Stimulated activated CD4-positive, alpha-beta T cell treated with anti-CD3 and anti-CD28 coated beads, Interleukin-12 subunit alpha, Interleukin-12 subunit beta, amount 100 ng/mL, for 4 hours (primary cell): Measurements from ENCODE around the gene FBXO42.
"Not testable (repeated sequence)": the region's sequence is repeated elsewhere in the genome, so short reads cannot be mapped to it uniquely, and the experiment has no call there.

Source experiments
- DNase-seq: peaks from one replicate; pipeline ENCODE4 v3.0.0-alpha.2; 2020

FBXO42 gene

GRCh38 chr1:16241221-16241708 is 111.0 kb downstream of the FBXO42 start:
- no peak for DNase-seq

- DNase-seq, result no peak
Measured at GRCh38 chr1:16239972-16240491, 112.2 kb downstream of the FBXO42 start.

GRCh38 chr1:16237343-16237830 is 114.9 kb downstream of the FBXO42 start:
- no peak for DNase-seq

- DNase-seq, result peak; percentile 97
Measured at GRCh38 chr1:16236511-16237342, 115.6 kb downstream of the FBXO42 start, which contains the start of gene CPLANE2. TSS of gene CPLANE2 (minus strand) at chr1:16237183. CDS start at chr1:16236742, 441 bp downstream.

- peak; percentile 29 for DNase-seq
Measured at GRCh38 chr1:16235944-16236510, 116.3 kb downstream of the FBXO42 start.

DNA sequence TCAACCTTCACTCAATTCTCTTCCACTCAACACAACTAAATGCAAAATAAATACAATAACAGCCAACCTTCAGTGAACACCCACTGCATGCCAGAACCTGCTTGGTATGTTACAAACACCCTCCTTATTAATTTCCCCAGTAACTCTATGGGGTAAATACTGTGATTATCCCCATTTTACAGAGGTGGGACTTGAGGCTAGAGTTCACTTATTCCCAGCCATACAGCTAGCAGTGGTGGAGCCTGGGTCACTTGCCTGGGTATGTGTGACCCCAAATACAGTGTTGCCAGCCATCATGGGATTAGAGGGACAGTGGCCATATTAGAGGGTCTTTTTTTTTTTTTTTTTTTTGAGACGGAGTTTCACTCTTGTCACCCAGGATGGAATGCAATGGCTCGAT is 116.9 kb downstream of the FBXO42 start:
- no peak for DNase-seq

DNA sequence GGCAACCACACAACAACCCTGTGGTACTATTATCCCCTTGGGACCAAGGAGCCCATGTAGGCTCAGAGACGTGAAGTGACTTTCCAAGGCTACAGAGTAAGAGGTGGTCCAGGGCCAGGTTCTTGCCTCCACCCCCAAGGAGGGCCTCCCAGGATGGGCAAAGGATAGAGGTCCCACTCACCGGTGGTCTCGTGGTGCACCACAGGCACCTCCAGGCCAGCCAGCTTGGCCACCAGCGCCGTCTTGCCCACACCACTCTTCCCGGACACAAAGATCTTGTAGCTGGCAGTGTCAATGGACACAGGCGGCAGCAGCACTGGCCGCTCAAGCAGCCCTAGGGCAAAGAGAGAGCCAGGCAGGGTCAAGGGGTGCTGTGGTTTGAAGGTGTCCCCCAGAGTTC is 118.8 kb downstream of the FBXO42 start:
- DNase-seq, result no peak

GRCh38 chr1:16232316-16232710 is 120.0 kb downstream of the FBXO42 start:
- DNase-seq, result no peak

GRCh38 chr1:16231331-16232315 is 120.7 kb downstream of the FBXO42 start:
- no peak for DNase-seq

- no peak for DNase-seq
Measured at GRCh38 chr1:16230744-16231143, 121.5 kb downstream of the FBXO42 start.

DNA sequence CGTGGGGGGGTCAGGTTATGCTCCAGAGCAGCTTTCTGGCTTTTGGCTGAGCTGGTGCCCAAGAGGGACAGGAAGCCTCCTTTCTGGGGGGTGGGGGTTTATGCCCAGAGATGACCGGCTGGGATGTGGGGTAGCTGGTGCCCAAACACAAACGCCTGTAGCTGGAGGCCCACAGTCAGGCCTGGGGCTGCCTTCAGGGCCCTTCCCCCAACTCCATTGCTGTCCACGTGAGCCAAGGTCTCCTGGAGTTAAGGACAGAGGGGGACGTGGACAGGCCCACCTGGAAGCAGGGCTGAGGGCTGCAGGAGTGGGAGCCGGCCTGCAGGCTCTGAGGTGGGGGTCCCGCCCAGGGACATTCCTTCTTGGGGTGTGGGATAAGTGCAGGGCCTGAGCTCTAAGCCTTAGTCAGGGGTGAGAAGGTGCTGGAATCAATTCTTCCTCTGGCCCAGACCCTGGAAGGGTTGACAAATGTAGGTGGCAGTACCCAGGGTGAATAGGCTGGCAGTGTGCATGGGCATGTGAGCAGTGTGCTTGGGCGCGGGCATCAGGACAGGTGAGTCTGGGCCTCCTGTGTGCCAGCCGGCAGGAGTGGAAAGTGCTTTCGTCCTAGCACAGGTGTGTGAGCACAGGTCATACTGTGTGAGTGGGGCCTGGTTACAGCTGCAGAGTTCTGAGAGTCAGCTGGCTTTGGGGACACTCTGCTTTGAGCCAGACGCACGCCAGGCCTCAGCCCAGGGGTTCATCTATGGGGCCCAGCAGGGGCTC is 122.1 kb downstream of the FBXO42 start:
- no peak for DNase-seq

DNA sequence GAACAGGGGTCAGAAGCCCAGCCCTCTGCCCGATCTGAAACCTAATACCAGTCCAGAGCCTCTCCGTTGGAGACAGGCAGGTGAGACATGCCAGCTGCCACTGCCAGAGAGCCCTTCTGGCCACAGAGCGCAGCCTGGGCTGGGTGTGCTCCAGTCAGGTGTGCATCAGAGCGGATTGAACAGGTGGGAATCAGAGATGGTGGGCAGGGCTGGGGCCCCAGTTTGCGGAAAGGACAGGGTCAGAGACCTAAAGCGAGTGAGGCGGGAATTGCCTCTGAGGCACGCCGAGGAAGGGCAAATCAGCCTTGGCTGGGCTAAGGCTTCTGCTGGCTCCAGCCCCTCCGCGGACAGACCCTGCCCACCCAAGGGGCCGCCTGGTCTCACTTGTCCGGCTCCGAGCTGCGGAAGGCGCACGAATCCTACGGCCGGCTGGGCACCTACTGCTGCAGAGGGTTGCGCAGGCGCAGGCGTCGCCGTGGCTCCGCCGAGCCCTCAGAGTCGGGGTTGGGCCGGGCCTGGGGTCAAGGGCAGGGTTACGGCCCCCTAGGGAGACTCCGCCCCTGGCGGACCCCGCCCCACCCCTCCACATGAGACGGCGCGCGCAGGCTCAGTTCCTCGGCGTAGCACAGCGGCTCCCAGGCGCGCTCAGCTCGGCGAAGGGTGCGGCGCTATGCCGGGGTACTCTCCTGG is 125.6 kb downstream of the FBXO42 start:
- no peak for DNase-seq

DNA sequence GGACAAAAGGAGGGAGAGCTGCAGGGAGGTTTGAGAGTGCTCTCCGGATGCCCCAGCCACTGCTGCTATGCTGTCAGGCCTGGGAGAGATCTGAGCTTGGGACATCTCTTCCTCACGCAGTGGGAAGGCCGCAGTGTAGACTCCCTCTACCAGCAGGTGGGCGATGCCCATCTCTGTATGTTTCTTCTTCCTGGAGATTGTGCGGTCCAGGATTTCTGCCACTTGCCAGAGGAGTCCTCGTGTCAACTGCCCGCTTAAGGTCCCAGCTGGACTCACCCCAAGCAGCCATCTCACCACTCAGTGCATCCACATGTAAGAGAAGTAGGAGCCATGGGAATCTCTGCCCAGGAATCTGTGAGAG is 126.2 kb downstream of the FBXO42 start:
- no peak for DNase-seq

- DNase-seq, result no peak
Measured at GRCh38 chr1:16224472-16224871, 127.8 kb downstream of the FBXO42 start.

DNA sequence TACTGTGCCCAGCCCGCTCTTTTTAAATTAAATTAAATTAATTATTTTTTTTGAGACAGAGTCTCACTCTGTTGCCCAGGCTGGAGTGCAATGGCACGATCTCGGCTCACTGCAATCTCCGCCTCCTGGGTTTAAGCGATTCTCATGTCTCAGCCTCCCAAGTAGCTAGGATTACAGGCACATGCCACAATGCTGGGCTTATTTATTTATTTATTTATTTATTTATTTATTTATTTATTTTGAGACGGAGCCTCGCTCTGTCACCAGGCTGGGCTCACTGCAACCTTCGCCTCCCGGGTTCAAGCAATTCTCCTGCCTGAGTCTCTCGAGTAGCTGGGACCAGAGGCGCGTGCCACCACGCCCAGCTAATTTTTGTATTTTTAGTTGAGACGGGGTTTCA is 129.6 kb downstream of the FBXO42 start:
- not testable (repeated sequence) for DNase-seq

GRCh38 chr1:16221499-16221898 is 130.8 kb downstream of the FBXO42 start:
- DNase-seq, result no peak

DNA sequence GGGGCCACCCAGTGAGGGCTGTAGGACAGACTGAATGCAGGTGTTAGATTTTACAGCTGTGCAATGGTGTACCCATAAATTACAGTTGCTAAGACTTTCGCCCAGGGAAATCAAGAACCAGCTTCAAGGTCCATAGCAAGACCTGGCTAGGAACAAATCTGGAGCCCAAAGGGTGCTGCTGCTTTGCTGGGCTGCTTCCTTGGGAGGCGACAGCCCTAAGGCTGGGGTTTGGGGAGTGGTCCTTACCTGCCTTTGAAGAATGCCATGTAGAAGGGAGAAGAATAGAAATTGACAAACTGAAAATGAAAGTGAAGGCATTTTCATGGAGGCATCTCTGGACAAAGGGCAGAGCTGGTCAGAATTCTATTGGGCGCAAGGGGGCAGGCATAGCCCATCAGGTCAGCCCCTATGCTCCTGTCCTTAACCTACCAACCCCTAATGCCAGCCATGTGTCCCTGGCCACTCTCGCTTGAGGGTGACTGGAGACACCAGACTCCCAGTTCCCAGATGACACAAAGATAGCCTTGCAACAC is 132.2 kb downstream of the FBXO42 start:
- DNase-seq, result no peak

- no peak for DNase-seq
Measured at GRCh38 chr1:16218674-16219071, 133.6 kb downstream of the FBXO42 start.

- DNase-seq, result no peak
Measured at GRCh38 chr1:16218014-16218673, 134.1 kb downstream of the FBXO42 start.

GRCh38 chr1:16217061-16217785 is 135.1 kb downstream of the FBXO42 start:
- peak; percentile 93 for DNase-seq
